ENCODE data around the gene CNFN.
"Not testable (repeated sequence)": the region's sequence is repeated elsewhere in the genome, so short reads cannot be mapped to it uniquely, and the experiment has no call there.

- TF ChIP-seq CTCF, POLR2A (IDR thresholded peaks at IDR 0.05): not testable (repeated sequence)
These were observed 50.2 kb downstream of the CNFN start for GRCh38 chr19:42339922-42340321.
